ENCODE data around the gene MGMT.

Gene MGMT

GRCh38 chr10:129450391-129450790, 16.6 kb upstream of the MGMT start:
- Histone ChIP-seq H3K27me3 (replicated peaks; ENCODE audit: insufficient read depth, low read length) (no peaks in the 10 kb centered on the region), H4K20me1 (ENCODE audit: insufficient read depth, low read length) (no peaks in the 10 kb centered on the region), H3K4me1 (ENCODE audit: low read length) (no peaks in the 10 kb centered on the region), H3K4me3 (ENCODE audit: low read length) (no peak overlapping the region), H2AFZ (ENCODE audit: low read length) (no peak overlapping the region), H3K36me3 (replicated peaks; ENCODE audit: insufficient read depth, low read length) (no peaks in the 10 kb centered on the region), H3K9me2 (replicated peaks; ENCODE audit: insufficient read depth, low read length) (no peaks in the 10 kb centered on the region), H3F3A (ENCODE audit: insufficient read depth, low read length) (no peaks in the 10 kb centered on the region), H3K9me3 (replicated peaks; ENCODE audit: insufficient read depth, low read length) (no peaks in the 10 kb centered on the region), H3K4me2 (ENCODE audit: low read depth, low read length) (no peak overlapping the region), H3K79me2 (ENCODE audit: low read length) (no peaks in the 10 kb centered on the region), H3K27ac (ENCODE audit: low read length) (no peak overlapping the region), H3K9ac (ENCODE audit: low read length) (no peak overlapping the region)
- DNase-seq = no peak
- no peak for TF ChIP-seq EZH2phosphoT487 (IDR thresholded peaks at IDR 0.05; ENCODE audit: low read length)
- no peak for TF ChIP-seq EZH2 (optimal IDR thresholded peaks at IDR 0.05; ENCODE audit: low read depth, low read length)
- TF ChIP-seq, protein P1, sequence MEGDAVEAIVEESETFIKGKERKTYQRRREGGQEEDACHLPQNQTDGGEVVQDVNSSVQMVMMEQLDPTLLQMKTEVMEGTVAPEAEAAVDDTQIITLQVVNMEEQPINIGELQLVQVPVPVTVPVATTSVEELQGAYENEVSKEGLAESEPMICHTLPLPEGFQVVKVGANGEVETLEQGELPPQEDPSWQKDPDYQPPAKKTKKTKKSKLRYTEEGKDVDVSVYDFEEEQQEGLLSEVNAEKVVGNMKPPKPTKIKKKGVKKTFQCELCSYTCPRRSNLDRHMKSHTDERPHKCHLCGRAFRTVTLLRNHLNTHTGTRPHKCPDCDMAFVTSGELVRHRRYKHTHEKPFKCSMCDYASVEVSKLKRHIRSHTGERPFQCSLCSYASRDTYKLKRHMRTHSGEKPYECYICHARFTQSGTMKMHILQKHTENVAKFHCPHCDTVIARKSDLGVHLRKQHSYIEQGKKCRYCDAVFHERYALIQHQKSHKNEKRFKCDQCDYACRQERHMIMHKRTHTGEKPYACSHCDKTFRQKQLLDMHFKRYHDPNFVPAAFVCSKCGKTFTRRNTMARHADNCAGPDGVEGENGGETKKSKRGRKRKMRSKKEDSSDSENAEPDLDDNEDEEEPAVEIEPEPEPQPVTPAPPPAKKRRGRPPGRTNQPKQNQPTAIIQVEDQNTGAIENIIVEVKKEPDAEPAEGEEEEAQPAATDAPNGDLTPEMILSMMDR (IDR thresholded peaks at IDR 0.05; ENCODE audit: low read length) = no peak

DNA sequence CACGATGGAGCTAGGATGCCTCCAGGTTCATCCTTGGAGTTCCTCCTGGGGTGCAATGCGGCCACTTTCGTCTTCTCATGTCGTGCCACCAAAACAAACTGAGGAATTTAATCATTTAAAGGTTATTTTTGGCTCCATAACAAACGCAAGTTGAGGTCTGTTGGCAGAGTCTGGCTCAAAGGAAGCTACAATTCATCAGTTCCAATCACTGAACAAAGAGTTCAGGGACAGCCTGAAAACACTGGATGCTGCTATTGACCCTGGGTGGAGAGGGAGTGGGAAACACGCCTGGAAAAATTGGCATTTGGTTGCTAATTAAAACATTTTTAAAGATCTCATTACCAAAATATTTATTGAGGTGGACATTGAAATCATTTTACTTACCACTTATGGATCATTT, 11.4 kb upstream of the MGMT start:
- no peaks in the 10 kb centered on the region for H3K27me3 ChIP-seq (replicated peaks; ENCODE audit: insufficient read depth, low read length)

DNA sequence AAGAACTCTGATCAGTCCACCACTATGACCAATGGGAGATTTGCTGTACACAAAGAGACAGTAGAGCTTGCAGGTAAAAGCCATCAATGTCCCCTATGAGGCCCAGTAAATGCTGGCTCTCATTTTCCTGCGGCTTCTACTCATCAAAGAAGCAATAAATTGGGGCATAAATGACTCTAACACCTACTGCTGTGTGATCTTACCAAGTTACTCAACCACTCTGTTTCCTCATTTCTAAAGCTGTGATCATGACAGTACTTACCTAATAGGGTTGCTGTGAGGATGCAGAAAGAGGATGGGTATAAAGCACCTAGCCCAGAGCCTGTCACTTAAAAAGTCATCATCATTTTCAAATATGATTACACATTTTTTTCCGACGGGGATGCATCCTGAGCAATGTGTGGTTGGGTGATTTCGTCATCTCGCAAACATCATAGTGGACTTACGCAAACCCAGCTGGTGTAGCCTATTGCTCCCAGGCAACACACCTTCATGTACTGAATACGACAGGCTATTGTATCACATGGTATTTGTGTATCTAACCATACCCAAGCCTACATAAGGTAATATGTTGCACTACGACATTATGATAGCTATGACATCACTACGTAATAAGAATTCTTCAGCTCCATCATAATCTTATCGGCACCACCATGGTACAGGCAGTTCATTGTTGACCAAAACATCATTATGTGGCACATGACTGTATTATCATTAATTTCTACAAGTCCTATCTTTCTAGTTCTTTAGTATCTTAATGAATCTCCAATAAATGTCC, 7.1 kb upstream of the MGMT start:
- H3K27me3 ChIP-seq (replicated peaks; ENCODE audit: insufficient read depth, low read length) = no peaks in the 10 kb centered on the region
- no peak overlapping the region for H3K27ac ChIP-seq (ENCODE audit: low read length)
- H3K9me3 ChIP-seq (replicated peaks; ENCODE audit: insufficient read depth, low read length) = no peaks in the 10 kb centered on the region
- TF ChIP-seq EZH2phosphoT487 (IDR thresholded peaks at IDR 0.05; ENCODE audit: low read length) (no peak), EZH2 (optimal IDR thresholded peaks at IDR 0.05; ENCODE audit: low read depth, low read length) (no peak)
- TF ChIP-seq, protein P1 (IDR thresholded peaks at IDR 0.05; ENCODE audit: low read length) = no peak
- no peaks in the 10 kb centered on the region for H3K79me2 ChIP-seq (ENCODE audit: low read length)
- H3K36me3 ChIP-seq (replicated peaks; ENCODE audit: insufficient read depth, low read length) = no peaks in the 10 kb centered on the region
- no peaks in the 10 kb centered on the region for H3F3A ChIP-seq (ENCODE audit: insufficient read depth, low read length)
- H3K4me2 ChIP-seq (ENCODE audit: low read depth, low read length) = no peak overlapping the region
- no peak overlapping the region for H3K9ac ChIP-seq (ENCODE audit: low read length)
- H3K4me3 ChIP-seq (ENCODE audit: low read length) = no peak overlapping the region
- DNase-seq = no peak
- H2AFZ ChIP-seq (ENCODE audit: low read length) = no peak overlapping the region
- no peaks in the 10 kb centered on the region for H3K4me1 ChIP-seq (ENCODE audit: low read length)
- H4K20me1 ChIP-seq (ENCODE audit: insufficient read depth, low read length) = no peaks in the 10 kb centered on the region
- H3K9me2 ChIP-seq (replicated peaks; ENCODE audit: insufficient read depth, low read length) = no peaks in the 10 kb centered on the region

More for the DNA sequence above, 11.4 kb upstream of the MGMT start:
- Histone ChIP-seq H3F3A (ENCODE audit: insufficient read depth, low read length) (no peaks in the 10 kb centered on the region), H2AFZ (ENCODE audit: low read length) (no peak overlapping the region), H3K9me2 (replicated peaks; ENCODE audit: insufficient read depth, low read length) (no peaks in the 10 kb centered on the region), H3K27ac (ENCODE audit: low read length) (no peak overlapping the region), H4K20me1 (ENCODE audit: insufficient read depth, low read length) (no peaks in the 10 kb centered on the region), H3K79me2 (ENCODE audit: low read length) (no peaks in the 10 kb centered on the region), H3K9ac (ENCODE audit: low read length) (no peak overlapping the region), H3K4me1 (ENCODE audit: low read length) (no peaks in the 10 kb centered on the region), H3K36me3 (replicated peaks; ENCODE audit: insufficient read depth, low read length) (no peaks in the 10 kb centered on the region), H3K9me3 (replicated peaks; ENCODE audit: insufficient read depth, low read length) (no peaks in the 10 kb centered on the region), H3K4me2 (ENCODE audit: low read depth, low read length) (no peak overlapping the region), H3K4me3 (ENCODE audit: low read length) (no peak overlapping the region)
- no peak for DNase-seq
- TF ChIP-seq, protein P1 (IDR thresholded peaks at IDR 0.05; ENCODE audit: low read length) = no peak
- TF ChIP-seq EZH2 (optimal IDR thresholded peaks at IDR 0.05; ENCODE audit: low read depth, low read length) (no peak), EZH2phosphoT487 (IDR thresholded peaks at IDR 0.05; ENCODE audit: low read length) (no peak)
